ENCODE measurements around the gene HSPBAP1.

DNA sequence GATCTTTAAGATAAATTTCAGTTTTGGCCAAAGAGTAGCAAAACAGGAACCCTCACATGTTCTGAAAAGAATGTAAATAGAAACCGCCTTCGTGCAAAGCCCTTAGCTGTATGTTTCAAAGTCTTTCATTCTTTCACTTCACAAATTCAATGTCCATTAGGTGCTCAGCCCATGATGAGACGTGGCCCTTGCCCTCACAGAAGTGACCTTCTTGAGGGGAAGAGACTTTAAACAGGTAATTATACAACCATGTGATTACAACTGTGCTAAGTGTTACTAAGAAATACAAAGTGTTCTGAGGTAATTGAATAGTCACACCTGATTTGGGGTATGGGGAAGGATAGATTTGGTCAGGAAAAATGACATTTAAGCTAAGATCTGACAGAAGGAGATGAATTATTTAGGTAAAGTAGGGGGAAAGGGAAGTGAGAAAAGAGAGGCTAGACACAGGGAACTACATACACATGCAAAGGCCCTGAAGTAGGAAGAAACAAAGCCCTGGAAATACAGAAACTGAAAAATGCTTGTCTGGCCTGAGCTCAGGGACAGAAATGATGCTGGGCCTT lies 19.6 kb downstream of the HSPBAP1 start:
- TF ChIP-seq GATA2 (IDR thresholded peaks at IDR 0.05; ENCODE audit: low read depth, low read length) (no peak), GATA3 (IDR thresholded peaks at IDR 0.05; ENCODE audit: low read depth, low read length) (no peak)
